MM.1S (cell line): Measurements from ENCODE around the gene PPARGC1A.

ENCODE experiments used
- EZH2 ChIP-seq: fragments of 300-600 bp; sonication (generic); optimal IDR thresholded peaks from 2 replicates; pipeline ENCODE3; 2017; ENCODE audit warnings: low read depth, mild to moderate bottlenecking, antibody characterized with exemption, low read length, mixed read lengths
- TF ChIP-seq, protein P1 (sequence below): fragments of 300-600 bp; sonication (generic); IDR thresholded peaks from 2 replicates; pipeline ENCODE4 v1.5.1; 2016; ENCODE audit warnings: antibody characterized with exemption, low read length, mixed read lengths

- no peak for TF ChIP-seq EZH2
- TF ChIP-seq, protein P1, sequence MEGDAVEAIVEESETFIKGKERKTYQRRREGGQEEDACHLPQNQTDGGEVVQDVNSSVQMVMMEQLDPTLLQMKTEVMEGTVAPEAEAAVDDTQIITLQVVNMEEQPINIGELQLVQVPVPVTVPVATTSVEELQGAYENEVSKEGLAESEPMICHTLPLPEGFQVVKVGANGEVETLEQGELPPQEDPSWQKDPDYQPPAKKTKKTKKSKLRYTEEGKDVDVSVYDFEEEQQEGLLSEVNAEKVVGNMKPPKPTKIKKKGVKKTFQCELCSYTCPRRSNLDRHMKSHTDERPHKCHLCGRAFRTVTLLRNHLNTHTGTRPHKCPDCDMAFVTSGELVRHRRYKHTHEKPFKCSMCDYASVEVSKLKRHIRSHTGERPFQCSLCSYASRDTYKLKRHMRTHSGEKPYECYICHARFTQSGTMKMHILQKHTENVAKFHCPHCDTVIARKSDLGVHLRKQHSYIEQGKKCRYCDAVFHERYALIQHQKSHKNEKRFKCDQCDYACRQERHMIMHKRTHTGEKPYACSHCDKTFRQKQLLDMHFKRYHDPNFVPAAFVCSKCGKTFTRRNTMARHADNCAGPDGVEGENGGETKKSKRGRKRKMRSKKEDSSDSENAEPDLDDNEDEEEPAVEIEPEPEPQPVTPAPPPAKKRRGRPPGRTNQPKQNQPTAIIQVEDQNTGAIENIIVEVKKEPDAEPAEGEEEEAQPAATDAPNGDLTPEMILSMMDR: no peak
Measured at GRCh38 chr4:23882976-23883531, 6.8 kb downstream of the PPARGC1A start.
